GM19395 (cell line): ENCODE data around the gene ASH1L.
"Not testable (repeated sequence)": the region's sequence is repeated elsewhere in the genome, so short reads cannot be mapped to it uniquely, and the experiment has no call there.

Source experiments
- ATAC-seq: cut with Tn5 transposase; IDR thresholded peaks from one replicate; pipeline ENCODE4 v1.9.1; 2021; ENCODE audit warnings: mild to moderate bottlenecking, moderate library complexity; ENCODE audit not compliant: unreplicated experiment

The ASH1L gene

DNA sequence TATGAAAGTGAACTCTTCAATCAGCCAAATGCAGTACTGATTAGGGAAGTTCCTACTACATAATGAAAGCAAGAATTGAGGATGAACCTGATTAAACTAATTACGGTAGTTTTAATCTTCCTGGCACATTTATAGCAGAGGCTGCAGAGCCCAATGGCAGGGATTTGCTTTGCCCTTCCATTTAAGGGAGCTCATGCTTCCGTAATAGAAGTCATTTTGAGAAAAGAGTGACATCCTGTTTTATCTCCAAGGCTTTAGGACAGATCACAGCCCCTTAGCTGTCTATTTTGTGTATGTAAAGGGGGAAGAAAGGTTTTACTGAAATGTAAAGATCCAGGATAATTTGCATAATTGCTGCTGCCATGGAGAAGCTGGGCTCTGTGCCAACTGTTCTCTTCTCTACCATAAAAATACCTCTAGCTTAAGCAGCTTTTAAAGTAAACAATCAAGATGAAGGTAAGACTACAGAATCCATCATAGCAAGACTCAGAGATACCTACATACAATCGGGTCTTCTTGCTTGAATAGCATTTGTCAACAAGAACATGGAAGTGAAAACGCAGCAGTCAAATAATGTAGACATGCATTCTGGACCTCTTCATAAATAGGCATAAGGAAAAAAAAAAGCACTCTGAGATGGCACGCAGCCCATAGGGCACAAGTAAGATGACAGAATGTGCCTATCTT lies 62.5 kb downstream of the ASH1L start:
- ATAC-seq, result no peak

DNA sequence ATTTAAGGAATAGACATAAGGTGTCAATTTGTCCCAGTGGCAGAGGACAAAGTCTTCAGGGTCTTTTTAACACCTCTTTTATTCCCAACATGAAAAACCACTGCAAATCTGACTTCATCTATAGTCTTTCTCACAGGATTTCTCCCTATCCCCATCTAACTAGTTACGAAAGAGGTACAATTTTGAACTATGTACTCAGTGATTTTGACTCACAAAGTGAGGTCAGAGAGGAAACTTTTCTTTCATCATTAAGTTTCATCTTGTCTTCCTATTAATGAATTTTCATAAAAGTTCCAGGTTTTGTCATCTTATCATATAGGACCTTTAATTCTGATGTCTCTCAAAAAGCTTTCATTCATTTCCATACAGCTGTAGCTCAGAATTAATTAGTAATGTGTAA lies 63.3 kb downstream of the ASH1L start:
- no peak for ATAC-seq

DNA sequence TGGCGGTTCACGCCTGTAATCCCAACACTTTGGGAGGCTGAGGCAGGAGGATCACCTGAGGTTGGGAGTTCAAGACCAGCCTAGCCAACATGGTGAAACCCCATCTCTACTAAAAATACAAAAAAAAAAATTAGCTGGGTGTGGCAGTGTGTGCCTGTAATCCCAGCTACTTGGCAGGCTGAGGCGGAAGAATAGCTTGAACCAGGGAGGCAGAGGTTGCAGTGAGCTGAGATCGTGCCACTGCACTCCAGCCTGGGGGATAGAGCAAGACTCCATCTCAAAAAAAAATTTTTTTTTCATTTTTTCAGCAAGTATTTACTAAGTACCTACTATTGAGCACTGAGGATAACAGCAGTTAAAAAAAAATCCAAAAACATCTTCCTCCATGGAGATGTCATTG lies 69.0 kb downstream of the ASH1L start:
- not testable (repeated sequence) for ATAC-seq

DNA sequence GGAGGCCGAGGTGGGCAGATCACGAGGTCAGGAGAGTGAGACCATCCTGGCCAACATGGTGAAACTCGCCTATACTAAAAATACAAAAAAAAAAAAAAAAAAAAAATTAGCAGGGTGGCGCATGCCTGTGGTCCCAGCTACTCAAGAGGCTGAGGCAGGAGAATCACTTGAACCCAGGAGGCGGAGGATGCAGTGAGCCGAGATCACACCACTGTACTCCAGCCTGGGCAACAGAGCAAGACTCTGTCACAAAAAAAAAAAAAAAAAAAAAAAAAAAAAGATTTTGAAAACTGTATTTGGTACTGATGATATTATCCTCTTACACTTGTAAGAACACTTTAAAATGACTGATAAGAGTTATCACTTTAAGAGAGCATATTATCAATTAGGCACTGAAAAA lies 74.2 kb downstream of the ASH1L start:
- not testable (repeated sequence) for ATAC-seq

DNA sequence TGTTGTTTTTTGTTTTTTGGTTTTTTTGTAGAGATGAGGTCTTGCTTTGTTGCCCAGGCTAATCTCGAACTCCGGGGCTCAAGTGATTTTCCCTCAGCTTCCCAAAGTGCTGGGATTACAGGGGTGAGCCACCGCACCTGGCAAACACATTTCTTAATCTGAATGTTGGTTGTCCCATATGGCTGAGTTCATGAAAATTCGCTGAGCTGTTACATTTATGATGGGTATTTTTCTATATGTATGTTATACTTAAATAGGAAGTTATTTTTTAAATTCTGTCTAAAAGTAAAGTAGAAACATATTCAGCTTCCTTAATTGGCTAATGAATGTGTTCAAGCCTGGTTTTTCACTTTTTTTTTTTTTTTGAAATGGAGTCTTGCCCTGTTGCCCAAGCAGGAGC lies 75.1 kb downstream of the ASH1L start:
- ATAC-seq, result no peak

DNA sequence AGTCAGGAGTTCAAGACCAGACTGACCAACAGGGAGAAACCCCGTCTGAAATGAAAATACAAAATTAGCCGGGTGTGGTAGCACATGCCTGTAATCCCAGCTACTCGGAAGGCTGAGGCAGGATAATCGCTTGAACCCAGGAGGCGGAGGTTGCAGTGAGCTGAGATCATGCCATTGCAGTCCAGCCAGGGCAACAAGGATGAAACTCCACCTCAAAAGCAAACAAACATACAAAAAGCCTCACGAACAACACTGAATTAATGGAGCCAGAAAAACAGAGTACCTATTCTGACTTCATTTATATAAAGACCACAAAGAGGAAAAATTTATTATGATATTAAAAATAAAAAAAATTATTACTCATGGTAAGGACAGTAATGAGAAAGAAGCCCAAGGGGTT lies 75.7 kb downstream of the ASH1L start:
- not testable (repeated sequence) for ATAC-seq

DNA sequence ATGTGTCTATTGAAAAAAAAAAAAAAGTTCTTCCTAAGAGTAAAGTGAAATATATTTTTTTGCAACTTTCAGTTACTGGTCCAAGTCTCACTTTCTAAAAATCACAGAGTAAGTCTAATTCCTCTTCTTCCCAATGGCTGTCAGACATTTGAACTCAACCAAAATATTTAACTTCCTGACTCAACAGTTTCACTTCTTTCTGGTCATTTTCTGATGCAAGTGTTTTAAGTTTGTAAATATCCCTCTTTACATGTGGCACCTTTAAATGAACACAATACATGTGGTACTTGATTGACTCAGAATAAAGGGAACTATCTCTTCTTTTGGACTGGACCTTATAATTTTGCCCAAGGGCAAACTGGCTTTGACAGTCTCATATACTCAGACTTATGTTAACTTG lies 76.7 kb downstream of the ASH1L start:
- ATAC-seq, result no peak

DNA sequence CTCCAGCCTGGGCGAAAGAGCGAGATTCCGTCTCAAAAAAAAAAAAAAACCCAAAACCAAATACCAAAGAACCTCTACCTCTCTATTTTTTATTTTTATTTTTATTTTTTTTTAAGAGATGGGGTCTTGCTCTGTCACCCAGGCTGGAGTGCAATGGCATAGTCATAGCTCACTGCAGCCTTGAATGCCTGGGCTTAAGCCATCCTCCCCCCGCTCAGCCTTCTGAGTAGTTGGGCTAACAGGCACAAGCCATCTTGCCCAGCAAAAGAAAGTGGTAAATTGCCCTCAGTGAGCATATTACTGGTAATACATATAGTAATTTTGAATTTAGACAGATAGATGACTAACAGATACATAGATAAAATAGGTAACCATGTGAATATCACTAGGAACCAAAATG lies 77.4 kb downstream of the ASH1L start:
- ATAC-seq, result no peak

DNA sequence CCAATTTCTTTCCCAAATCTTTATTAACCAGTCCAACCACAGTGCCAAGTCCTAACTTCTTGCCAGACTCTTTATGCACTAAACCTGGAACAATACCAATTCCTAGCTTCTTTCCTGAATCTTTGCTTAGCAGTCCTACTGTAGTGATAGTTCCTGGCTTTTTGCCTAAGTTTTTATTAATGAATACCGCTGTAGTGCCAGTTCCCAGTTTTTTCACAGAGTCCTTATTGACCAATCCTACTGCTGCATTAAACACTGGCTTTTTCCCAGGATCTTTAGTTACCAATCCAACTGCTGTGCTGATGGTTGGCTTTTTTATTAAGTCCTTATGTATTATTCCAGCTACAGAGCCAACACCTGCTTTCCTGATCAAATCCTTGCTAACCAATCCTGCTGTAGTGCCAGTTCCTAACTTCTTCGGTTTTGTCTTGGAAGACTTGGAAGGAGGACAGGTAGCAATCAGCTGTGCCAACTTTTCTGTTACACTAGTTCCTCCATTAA lies 80.8 kb downstream of the ASH1L start:
- no peak for ATAC-seq

DNA sequence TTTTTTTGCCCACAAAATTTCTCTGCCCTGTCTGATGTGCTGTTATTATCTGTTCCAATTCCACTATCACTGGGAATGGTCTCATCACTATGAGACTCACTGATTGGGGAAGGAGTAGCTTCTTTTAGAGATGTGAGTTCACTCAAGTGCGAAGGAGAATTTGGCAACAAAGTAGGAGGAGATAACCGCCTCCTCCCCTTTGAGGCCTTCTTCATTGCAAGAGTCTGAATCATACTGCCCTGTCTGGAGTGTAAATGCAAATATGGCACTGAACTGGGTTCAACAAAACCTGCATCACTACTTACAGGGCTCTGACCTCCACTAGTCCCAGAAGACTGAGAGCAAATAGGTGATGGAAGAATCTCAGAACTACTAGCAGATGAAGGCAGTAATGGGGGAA lies 83.4 kb downstream of the ASH1L start:
- ATAC-seq, result no peak

DNA sequence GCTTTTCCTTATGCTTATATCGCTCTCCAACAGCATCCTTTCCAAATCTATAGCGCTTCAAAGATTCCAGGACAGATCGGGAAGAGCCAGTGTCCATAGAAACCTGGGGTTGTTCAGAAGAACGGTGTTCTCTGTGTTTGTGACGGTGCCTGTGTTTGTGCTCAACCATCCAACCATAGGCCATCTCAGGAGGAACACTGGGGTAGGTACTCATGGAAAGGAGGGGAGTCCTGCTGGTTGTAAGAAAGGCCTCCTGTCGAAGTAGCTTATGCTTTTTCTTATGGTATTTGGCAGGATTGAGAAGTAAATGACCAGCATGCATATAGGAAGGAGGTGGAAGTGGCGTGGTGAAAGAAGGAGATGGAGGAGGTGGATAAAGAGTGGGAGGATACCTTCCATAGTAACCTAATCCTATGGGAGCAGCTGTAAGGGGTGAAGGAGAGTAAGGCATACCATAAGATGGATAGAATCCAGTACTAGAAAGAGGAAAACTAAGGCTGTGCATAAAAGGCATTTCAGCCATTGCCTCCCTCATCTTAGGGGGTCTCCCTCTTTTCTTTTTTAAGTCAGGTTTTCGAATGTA lies 84.2 kb downstream of the ASH1L start:
- ATAC-seq, result no peak

DNA sequence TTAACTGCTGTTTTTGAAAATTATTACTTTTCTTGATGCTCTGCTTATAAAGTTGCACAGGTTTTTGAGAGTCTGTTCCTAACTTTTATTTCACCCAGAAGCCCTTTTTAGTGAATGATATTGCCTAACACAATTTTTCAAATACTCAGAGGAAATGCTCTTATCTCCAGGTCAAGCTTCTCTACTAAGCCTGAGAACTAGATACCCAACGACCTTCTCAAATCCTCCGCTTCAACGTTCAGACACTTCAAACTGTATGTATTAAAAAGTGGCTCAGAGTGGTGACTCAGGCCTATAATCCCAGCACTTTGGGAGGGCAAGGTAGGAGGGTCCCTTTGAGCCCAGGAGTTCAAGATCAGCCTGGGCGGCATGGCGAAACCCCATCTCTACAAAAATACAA lies 88.5 kb downstream of the ASH1L start:
- no peak for ATAC-seq

DNA sequence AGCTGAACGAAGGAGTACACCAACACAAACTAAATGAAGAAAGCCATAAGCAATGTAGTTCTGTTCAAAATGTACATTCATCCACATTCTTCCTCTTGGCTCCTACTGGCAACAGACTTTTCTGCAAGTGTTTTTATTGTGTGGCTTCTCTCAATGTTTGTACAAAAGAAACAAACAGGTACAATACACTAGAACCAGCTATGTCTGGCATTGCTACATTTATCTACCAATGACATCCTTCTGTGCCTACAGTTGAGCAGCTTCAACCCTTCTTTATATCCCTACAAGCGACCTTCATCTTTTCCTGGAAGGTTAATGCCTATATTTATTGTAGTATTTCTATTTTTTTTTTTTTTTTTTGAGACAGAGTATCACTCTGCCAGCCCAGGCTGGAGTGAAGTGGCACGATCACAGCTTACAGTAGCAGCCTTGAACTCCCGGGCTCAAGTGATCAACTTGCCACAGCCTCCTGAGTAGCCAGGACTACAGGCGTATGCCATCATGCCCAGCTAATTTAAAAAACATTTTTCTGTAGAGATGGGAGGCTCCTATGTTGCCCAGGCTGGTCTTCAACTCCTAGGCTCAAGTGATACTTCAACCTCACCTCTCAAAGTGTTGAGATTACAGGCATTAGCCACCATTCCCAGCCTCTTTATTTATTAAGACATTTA lies 89.3 kb downstream of the ASH1L start:
- no peak for ATAC-seq

DNA sequence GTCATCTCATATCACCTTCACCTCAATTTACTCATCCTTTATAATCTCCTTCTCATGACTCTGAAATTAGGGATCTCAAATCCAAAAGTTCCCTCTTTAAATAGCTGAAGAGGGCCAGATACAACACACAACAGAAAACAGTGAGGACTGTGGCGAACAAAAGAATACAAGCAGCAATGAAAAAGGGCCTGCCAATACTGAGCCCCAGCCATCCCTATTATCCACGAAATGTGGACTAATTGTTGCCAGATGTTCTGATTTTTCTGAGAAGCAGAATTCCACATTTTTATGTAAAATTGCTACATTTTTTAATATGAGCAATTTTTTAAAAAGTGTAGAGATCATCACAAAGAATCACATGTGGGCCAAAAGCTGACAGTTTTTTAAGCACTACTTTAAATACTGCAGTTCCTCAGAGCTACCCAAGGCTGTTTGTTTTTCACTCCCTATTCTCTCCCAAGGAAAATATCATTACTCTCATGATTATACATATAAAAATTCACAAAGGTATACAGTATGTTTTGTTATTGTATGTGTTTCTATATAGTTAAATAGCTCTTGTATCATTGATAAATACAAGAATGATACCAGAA lies 90.0 kb downstream of the ASH1L start:
- no peak for ATAC-seq

DNA sequence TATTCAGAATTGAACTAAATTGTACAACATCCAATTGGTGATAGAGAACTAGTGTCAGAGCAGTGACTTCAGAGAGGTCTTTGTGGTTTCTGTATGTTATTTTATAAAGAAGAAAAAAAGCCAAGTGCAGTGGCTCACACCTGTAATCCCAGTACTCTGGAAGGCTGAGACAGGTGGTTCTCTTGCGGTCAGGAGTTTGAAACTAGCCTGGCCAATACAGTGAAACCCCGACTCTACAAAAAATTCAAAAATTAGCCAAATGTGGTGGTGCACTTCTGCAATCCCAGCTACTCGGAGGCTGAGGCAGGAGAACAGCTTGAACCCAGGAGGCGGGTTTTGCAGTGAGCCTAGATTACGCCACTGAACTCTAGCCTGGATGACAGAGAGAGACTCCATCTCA lies 90.7 kb downstream of the ASH1L start:
- no peak for ATAC-seq

DNA sequence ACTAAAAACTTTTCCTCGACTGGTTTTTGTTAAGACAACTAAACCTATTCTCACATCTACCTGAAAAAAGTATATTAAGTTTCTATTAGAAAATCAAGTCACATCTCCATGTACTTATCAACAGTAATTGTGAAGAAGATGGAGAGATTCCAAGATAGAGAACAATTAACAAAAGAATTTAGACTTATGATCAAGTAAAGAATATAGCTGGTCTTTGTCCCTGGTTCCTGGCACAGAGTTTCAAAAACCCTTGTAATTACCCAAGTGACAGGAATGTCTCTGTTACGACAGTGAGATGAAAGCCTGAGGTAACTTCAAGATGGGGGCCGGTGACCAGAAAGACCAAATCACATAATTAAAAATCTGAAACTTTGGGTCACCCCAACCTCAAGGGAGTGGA lies 91.6 kb downstream of the ASH1L start:
- no peak for ATAC-seq

DNA sequence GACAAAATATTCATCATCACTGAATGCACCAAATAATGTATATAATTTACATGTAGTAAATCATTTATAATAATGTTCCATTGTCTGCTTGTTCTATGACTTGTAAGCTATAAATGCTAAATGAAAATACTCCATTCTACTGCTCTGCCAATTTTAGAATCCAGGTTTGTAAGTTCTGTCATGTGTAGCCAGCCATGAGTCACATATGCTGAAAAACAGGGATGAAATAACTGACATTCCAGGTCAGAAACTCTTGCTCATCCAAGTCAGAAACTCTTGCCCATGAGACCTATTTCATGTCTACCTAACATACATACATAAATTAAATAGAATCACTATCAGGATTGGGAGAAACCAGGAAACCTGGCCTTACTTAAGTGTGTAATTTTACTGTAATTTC lies 95.6 kb downstream of the ASH1L start:
- no peak for ATAC-seq

DNA sequence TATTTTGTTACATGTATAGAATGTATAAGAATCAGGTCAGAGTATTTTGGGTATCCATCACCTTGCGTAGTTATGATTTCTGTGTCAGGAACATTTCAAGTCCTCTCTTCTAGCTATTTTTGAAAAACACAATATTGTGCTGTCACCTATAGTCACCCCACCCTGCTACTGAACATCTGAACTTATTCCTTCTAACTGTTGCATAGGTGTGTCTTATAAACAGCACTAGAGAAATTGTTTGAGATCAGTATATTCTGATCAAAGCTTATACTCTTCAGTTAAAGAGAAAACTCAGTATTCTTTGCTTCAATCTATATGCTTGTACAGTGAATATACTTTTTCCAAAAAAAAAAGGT lies 96.0 kb downstream of the ASH1L start:
- ATAC-seq, result no peak

DNA sequence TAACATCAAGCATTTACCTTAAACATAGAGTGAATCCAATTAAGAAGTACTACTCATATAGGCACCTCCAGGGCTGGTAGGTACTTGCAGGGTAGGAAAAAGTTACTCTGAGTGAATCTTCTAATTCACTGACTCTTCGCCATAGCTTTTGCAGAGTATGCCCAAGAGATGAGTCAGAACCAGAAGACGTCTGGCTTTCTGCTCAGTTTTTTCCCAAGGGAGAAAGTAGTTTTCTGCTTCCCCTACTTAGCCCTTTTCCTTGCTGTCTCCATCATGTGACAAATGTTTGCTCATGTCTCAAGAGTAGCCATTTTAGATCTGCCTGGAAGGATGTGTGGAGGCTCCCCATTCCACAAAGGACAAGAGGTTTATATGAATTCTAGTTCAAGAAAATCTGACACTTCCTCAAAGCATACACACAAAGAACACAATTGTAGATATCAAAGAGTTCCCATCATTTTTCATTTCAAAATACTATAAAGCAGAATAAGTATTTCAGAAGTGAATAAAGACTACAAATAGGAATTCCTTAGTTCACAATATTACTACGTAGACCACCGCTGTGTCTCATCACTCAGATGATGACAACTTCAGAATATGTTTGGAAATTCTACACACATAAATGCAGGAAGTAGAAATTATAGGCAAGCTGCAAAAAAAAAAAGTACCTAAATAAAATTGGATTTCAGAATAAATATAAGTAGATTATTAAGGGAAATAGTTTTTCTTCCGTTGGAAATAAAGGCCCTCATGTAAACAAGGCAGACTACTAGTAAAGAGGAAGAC lies 98.5 kb downstream of the ASH1L start:
- no peak for ATAC-seq

DNA sequence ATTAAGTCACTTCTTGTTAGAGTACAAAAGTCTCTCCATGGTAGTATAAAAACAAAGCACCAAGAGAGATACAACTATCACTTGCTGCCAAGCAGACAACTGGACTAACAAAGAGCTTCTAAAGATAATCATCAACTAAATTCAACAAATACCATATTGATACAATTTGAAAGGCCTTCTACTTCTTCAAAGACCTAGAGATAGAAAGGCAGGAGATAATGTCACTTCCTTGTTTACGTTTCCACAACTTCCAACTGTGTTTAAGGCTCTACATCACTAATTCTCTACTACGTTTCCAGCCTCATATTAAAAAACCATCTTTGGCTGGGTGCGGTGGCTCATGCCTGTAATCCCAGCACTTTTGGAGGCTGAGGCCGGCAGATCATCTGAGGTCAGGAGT lies 104.5 kb downstream of the ASH1L start:
- no peak for ATAC-seq

DNA sequence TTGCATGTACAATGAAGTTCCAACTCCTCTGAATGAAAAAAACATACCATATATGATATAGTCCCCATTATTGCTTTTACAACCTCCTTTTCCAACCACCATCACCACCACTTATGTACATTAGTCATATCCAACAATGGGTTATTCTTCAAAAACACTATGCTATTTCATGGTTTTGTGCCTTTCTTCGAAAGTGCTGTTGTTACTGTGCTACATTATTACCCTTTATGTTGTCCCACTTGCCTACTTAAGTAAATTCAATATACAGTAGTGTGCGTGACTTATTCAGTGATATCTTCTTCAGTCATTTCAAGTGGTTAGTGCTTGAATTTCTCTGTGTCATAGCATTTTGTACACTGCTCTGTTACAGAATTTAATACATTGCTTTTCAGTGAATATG lies 105.3 kb downstream of the ASH1L start:
- no peak for ATAC-seq
